ENCODE results near the gene FAM229B.
A peak's percentile ranks its signal among the peaks of the same experiment; 100 is the strongest.

DNA sequence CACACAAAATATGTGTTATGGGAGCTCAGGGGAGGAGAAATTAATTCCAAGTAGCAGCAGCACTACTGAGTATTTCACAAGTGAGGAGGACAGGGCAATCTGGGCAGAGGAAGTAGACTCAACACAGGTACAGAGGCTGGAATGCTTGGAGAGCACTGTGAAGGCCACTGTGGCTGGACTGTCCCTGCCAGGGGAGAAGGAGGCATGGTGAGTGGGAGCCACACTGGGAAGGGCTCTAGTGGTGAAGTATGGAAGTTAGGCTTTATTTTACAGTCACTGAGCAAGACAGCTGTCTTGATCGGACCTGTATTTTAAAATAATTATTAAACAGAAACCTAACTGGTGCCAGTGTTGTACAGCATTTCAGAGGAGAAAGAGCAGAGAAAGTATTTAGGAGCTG lies 28.8 kb downstream of the FAM229B start:
- TF ChIP-seq, protein P1, sequence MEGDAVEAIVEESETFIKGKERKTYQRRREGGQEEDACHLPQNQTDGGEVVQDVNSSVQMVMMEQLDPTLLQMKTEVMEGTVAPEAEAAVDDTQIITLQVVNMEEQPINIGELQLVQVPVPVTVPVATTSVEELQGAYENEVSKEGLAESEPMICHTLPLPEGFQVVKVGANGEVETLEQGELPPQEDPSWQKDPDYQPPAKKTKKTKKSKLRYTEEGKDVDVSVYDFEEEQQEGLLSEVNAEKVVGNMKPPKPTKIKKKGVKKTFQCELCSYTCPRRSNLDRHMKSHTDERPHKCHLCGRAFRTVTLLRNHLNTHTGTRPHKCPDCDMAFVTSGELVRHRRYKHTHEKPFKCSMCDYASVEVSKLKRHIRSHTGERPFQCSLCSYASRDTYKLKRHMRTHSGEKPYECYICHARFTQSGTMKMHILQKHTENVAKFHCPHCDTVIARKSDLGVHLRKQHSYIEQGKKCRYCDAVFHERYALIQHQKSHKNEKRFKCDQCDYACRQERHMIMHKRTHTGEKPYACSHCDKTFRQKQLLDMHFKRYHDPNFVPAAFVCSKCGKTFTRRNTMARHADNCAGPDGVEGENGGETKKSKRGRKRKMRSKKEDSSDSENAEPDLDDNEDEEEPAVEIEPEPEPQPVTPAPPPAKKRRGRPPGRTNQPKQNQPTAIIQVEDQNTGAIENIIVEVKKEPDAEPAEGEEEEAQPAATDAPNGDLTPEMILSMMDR (IDR thresholded peaks at IDR 0.05 in 2 of 3, conservative IDR thresholded peaks at IDR 0.05 in 1 of 3; ENCODE audit: insufficient read depth in 2 of 3, low read depth in 1 of 3, low read length in 3 of 3) = 0 out of 6 replicates have a peak, but pooled peaks of 1 of the 3 experiments have one; percentile 27
- no peak for TF ChIP-seq POLR2AphosphoS5 (IDR thresholded peaks at IDR 0.05; ENCODE audit: control insufficient read depth, insufficient read depth, low read depth, low read length)
- TF ChIP-seq ILK (tag; IDR thresholded peaks at IDR 0.05; ENCODE audit: borderline replicate concordance, low read depth) = no peak
- no peak for TF ChIP-seq ELF1 (tag; IDR thresholded peaks at IDR 0.05)
- TF ChIP-seq KHSRP (IDR thresholded peaks at IDR 0.05) = no peak
- TF ChIP-seq, protein P2, sequence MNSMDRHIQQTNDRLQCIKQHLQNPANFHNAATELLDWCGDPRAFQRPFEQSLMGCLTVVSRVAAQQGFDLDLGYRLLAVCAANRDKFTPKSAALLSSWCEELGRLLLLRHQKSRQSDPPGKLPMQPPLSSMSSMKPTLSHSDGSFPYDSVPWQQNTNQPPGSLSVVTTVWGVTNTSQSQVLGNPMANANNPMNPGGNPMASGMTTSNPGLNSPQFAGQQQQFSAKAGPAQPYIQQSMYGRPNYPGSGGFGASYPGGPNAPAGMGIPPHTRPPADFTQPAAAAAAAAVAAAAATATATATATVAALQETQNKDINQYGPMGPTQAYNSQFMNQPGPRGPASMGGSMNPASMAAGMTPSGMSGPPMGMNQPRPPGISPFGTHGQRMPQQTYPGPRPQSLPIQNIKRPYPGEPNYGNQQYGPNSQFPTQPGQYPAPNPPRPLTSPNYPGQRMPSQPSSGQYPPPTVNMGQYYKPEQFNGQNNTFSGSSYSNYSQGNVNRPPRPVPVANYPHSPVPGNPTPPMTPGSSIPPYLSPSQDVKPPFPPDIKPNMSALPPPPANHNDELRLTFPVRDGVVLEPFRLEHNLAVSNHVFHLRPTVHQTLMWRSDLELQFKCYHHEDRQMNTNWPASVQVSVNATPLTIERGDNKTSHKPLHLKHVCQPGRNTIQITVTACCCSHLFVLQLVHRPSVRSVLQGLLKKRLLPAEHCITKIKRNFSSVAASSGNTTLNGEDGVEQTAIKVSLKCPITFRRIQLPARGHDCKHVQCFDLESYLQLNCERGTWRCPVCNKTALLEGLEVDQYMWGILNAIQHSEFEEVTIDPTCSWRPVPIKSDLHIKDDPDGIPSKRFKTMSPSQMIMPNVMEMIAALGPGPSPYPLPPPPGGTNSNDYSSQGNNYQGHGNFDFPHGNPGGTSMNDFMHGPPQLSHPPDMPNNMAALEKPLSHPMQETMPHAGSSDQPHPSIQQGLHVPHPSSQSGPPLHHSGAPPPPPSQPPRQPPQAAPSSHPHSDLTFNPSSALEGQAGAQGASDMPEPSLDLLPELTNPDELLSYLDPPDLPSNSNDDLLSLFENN (IDR thresholded peaks at IDR 0.05; ENCODE audit: low read depth in 2 of 2, low read length in 2 of 2) = no peak
- TF ChIP-seq ZFX (CRISPR knock-in tag; IDR thresholded peaks at IDR 0.05) = no peak
- TF ChIP-seq KDM4B (IDR thresholded peaks at IDR 0.05; ENCODE audit: borderline replicate concordance in 2 of 2, low read depth in 1 of 2) = no peak
- TF ChIP-seq, protein P3, sequence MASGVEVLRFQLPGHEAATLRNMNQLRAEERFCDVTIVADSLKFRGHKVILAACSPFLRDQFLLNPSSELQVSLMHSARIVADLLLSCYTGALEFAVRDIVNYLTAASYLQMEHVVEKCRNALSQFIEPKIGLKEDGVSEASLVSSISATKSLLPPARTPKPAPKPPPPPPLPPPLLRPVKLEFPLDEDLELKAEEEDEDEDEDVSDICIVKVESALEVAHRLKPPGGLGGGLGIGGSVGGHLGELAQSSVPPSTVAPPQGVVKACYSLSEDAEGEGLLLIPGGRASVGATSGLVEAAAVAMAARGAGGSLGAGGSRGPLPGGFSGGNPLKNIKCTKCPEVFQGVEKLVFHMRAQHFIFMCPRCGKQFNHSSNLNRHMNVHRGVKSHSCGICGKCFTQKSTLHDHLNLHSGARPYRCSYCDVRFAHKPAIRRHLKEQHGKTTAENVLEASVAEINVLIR (CRISPR knock-in tag; IDR thresholded peaks at IDR 0.05) = no peak
- TF ChIP-seq MXI1 (IDR thresholded peaks at IDR 0.05; ENCODE audit: low read depth, low read length) = no peak
